HUES6 (cell line): ENCODE data around the gene PTPN18.
A peak's percentile ranks its signal among the peaks of the same experiment; 100 is the strongest.

Experiments used
- H3K27ac ChIP-seq: 2 replicates; pipeline ENCODE4 v1.7.0; 2013; ENCODE audit warnings: low read depth, mild to moderate bottlenecking, low read length, inconsistent platforms
- H3K27me3 ChIP-seq: 2 replicates; pipeline ENCODE4 v1.6.1; 2013; ENCODE audit warnings: low read length; ENCODE audit not compliant: control insufficient read depth, insufficient read depth
- H3K36me3 ChIP-seq: 2 replicates; pipeline ENCODE4 v1.6.1; 2013; ENCODE audit warnings: low read length; ENCODE audit not compliant: control insufficient read depth, insufficient read depth
- H3K4me1 ChIP-seq: 2 replicates; pipeline ENCODE4 v1.6.1; 2013; ENCODE audit warnings: low read length; ENCODE audit not compliant: control insufficient read depth, insufficient read depth
- H3K4me3 ChIP-seq: 2 replicates; pipeline ENCODE4 v1.5.1; 2013; ENCODE audit warnings: low read depth, low read length
- H3K9ac ChIP-seq: one replicate; pipeline ENCODE4 v1.6.1; 2013; ENCODE audit warnings: mild to moderate bottlenecking, low read length
- H3K9me3 ChIP-seq: 2 replicates; pipeline ENCODE4 v1.6.1; 2013; ENCODE audit warnings: low read depth, low read length; ENCODE audit not compliant: control insufficient read depth, insufficient read depth

PTPN18 gene

DNA sequence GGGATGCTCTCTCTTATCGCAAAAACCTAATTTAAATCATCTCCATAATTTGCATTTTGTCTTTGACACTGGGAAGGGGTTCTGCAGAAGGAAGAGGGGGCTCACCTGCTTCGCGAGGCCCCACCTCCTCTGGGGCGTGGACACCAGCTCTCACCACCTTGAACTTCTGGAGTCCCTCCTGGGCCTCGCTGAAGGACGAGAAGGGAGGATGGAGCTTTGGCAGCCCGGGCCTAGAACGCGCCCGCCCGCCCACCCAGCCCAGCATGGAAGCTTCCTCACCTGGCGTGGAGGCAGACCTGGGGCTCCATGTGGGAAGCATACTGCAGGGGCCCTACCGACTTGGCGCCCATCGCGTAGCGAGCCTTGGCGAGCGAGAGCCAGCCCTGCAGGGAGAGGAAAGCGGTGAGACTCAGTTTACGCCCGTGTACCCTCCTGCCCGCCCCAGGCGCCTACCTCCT, 14.3 kb upstream of the PTPN18 start:
- Histone ChIP-seq H3K4me1 (peaks cover 11% of the 10 kb centered on the region), H3K9ac (peak overlapping the region; percentile 70), H3K27ac (no peak overlapping the region)

DNA sequence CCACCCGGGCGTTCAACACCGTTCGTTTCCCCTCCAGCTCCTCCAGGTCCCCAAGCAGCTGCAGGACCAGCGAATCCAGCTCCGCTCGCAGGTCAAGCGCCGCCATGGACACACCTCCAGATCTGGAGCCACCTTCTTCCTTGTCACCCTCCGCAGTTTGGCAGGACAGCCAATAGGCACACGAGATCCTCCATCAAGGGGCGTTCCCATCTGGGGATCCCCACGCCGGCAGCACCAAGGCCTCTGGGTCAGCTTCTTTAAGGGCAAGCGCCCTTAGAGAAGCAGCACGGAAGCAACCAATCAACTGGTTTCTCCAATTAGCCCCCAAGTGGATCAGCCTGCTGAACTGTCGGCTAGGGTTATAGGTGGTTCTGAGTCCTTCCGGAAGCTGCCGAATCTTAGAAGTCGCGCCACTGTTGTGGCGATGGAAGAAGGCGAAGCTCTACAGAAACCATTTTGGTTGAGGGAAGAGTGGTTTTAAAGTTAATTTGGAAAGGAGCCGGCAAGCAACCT, 13.8 kb upstream of the PTPN18 start:
- peaks cover 38% of the 10 kb centered on the region for H3K36me3 ChIP-seq
- H3K9ac ChIP-seq: peak overlapping the region; percentile 70
- peak overlapping the region; percentile 2; the same call in 1 of the 2 replicates for H3K27ac ChIP-seq

More for the DNA sequence above, 14.3 kb upstream of the PTPN18 start:
- H3K4me3 ChIP-seq: peak overlapping the region; percentile 95
- peaks cover 33% of the 10 kb centered on the region for H3K36me3 ChIP-seq
- H3K9me3 ChIP-seq: no peaks in the 10 kb centered on the region
- H3K27me3 ChIP-seq: no peaks in the 10 kb centered on the region

DNA sequence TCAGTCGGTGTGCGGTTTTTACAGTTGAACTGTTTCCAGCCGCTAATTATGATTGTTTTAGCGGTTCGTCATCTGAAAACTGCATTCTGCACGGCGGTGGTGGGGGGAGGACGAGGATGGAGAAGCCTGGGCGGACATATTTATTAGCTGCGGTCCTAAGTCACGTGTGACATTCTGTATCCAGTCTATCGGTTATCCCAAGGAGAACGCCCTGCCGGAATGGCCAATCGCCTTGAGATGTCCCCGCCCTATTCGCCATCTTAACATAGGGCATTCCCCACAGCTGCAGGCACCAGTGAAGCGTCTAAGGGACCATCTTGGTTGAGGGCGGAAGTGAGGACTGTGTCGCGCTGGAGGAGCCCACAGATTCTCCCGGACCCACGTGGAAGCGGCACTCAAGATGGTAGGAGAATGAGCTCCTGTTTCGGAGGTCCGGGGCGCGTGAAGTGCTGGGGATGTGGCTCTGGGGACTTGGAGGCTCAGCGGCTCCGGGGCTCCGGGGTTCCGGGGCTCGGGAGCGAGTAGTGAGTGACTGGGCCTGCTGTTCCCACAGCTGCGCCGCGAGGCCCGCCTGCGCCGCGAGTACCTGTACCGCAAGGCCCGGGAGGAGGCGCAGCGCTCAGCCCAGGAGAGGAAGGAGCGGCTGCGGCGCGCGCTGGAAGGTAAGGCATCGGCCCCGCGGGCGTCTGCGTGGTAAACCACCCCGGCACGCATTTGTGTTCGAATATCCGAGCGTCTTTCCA, 13.2 kb upstream of the PTPN18 start, which contains the start of gene IMP4:
Gene IMP4 (plus strand): TSS at position 365 of the 743 bp plus-strand sequence. CDS start 36 bp downstream, at position 401.
- no peaks in the 10 kb centered on the region for H3K9me3 ChIP-seq
- H3K4me1 ChIP-seq: peaks cover 9% of the 10 kb centered on the region
- peaks cover 44% of the 10 kb centered on the region for H3K36me3 ChIP-seq
- peak within 1 kb of the TSS; percentile 70 for H3K9ac ChIP-seq
- peak within 1 kb of the TSS; percentile 95 for H3K4me3 ChIP-seq
- H3K27me3 ChIP-seq: no peaks in the 10 kb centered on the region
- peak within 1 kb of the TSS; percentile 2; the same call in 1 of the 2 replicates for H3K27ac ChIP-seq

More for the DNA sequence above, 13.8 kb upstream of the PTPN18 start:
- H3K4me3 ChIP-seq: peak overlapping the region; percentile 95
- no peaks in the 10 kb centered on the region for H3K27me3 ChIP-seq
- H3K4me1 ChIP-seq: peaks cover 11% of the 10 kb centered on the region
- H3K9me3 ChIP-seq: no peaks in the 10 kb centered on the region

DNA sequence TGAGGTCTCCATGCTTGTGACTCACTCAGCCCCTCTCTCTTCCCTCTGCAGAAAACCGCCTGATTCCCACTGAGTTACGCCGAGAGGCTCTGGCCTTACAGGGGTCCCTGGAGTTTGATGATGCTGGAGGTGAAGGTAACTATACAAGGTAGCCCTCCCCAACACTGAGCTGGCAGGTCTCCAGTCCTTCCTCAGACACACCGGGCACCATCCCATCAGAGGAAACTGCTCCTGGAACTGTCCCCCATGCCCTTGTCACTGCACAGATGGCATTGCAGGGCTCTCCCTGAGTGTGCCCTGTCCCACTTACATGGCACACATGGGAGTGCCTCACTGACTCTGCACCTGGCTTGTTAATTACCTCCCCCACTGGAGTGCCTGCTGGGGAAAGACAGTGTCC, 11.3 kb upstream of the PTPN18 start:
- H3K27me3 ChIP-seq: no peaks in the 10 kb centered on the region
- 0 out of 2 replicates have a peak, but pooled peaks cover 5% of the 10 kb centered on the region for H3K4me1 ChIP-seq

DNA sequence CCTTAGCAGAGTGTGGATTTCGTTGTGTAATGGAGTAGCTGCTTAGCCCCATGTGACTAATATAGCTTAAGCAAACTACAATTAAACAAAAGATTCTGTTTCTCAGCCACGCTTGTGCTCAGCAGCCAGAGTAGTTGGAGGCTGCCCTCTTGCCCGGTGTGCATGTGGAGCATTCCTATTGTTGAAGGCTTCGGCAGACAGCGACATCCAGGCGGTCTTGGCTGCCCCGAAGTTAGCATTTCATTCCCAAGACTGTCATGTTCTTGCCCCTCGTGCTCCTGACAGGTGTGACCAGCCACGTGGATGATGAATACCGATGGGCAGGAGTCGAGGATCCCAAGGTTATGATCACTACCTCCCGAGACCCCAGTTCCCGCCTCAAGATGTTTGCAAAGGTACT, 10.8 kb upstream of the PTPN18 start:
- H3K9ac ChIP-seq: no peak overlapping the region
- H3K27me3 ChIP-seq: no peaks in the 10 kb centered on the region
- no peaks in the 10 kb centered on the region for H3K9me3 ChIP-seq
- H3K4me3 ChIP-seq: no peak overlapping the region
- 0 out of 2 replicates have a peak, but pooled peaks cover 5% of the 10 kb centered on the region for H3K4me1 ChIP-seq
- H3K27ac ChIP-seq: no peak overlapping the region
- H3K36me3 ChIP-seq: peaks cover 47% of the 10 kb centered on the region

More for the DNA sequence above, 11.3 kb upstream of the PTPN18 start:
- Histone ChIP-seq H3K9ac (no peak overlapping the region), H3K9me3 (no peaks in the 10 kb centered on the region), H3K27ac (no peak overlapping the region), H3K4me3 (no peak overlapping the region), H3K36me3 (peaks cover 47% of the 10 kb centered on the region)

DNA sequence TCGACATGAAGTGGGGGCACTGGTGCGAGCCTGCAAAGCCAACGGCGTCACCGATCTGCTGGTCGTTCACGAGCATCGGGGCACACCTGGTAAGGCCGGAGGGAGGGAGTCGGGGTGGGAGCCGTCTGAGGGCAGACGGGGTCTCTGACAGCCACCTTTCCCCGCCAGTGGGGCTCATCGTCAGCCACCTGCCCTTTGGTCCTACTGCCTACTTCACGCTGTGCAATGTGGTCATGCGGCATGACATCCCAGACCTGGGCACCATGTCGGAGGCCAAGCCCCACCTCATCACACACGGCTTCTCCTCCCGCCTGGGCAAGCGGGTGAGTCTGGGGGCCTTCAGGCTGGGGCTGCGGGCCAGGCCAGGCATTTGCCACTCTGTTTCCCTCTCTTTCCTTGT, 10.2 kb upstream of the PTPN18 start:
- Histone ChIP-seq H3K9me3 (no peaks in the 10 kb centered on the region), H3K36me3 (peaks cover 47% of the 10 kb centered on the region), H3K4me1 (0 out of 2 replicates have a peak, but pooled peaks cover 5% of the 10 kb centered on the region), H3K4me3 (no peak overlapping the region), H3K27ac (no peak overlapping the region), H3K9ac (no peak overlapping the region), H3K27me3 (no peaks in the 10 kb centered on the region)

DNA sequence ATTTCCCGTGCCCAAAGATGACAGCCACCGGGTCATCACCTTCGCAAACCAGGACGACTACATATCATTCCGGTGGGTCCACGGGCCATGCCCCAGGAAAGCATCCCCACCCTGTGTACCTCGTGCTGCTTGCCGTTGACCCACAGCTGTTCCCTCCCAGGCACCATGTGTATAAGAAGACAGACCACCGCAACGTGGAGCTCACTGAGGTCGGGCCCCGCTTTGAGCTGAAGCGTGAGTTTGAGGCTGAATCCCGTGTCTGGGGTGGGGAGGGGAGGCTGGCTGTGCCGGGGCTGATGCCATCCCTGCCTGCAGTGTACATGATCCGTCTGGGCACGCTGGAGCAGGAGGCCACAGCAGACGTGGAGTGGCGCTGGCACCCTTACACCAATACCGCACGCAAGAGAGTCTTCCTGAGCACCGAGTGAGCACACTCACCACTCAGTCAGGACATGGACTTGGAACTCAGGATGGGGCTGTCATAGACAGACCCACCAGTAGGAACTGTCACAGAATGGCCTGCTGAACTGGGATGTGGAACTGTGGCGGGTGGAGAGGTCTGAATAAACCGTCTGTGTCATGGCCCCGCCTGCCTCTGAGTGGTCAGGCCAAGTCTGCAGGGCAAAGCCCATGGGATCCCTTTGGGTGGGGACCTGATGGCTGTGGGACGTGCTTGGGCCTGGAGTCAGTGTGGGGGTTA, 9.7 kb upstream of the PTPN18 start:
- H3K27me3 ChIP-seq: no peaks in the 10 kb centered on the region
- no peak overlapping the region for H3K4me3 ChIP-seq
- no peak overlapping the region for H3K27ac ChIP-seq
- H3K36me3 ChIP-seq: peaks cover 47% of the 10 kb centered on the region
- H3K9me3 ChIP-seq: no peaks in the 10 kb centered on the region
- H3K4me1 ChIP-seq: 0 out of 2 replicates have a peak, but pooled peaks cover 3% of the 10 kb centered on the region
- H3K9ac ChIP-seq: no peak overlapping the region

DNA sequence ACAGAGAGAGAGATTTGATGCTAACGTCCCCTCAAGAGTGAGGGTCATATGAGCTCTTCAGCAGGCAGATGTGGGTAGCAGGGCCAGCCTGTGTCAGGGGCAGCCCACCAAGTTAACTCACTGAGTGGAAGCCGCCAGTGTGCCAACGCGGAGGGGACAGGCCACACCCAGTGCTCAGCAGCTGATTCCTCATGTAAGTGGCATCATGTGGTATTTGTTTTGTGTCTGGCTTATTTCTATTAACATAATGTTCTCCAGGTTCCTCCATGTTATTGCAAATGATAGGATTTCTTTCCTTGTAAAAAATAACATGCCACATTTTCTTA, 9.2 kb upstream of the PTPN18 start:
- H3K9ac ChIP-seq: no peak overlapping the region
- no peak overlapping the region for H3K4me3 ChIP-seq
- no peaks in the 10 kb centered on the region for H3K4me1 ChIP-seq
- no peaks in the 10 kb centered on the region for H3K27me3 ChIP-seq
- peaks cover 47% of the 10 kb centered on the region for H3K36me3 ChIP-seq
- no peak overlapping the region for H3K27ac ChIP-seq
- H3K9me3 ChIP-seq: no peaks in the 10 kb centered on the region

DNA sequence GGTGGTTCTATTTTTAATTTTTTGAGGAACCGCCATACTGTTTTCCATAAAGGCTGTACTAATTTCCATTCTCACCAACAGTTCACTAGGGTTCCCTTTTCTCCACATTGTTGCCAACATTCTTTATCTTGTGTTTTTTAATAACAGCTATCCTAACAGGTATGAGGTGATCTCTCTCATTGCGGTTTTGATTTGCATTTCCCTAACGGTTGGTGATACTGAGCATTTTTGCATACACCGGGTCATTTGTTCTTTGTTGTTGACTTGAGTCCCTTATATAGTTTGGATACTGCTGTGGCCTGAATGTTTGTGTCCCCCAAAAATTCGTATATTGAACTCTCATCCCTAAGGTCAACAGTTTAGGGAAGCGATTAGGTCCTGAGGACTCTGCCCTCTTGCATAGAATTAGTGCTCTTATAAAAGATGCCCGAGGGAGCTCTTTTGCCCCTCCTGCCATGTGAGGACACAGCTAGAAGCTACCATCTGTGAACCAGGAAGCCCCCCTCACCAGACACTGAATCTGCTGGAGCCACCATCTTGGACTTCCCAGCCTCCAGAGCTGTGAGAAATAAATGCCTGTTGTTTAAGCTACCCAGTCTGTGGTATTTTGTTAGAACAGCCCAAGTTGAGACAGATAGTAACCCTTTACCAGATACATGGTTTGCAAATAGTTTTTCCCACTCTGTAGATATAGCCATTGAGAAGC, 8.5 kb upstream of the PTPN18 start:
- Histone ChIP-seq H3K36me3 (peaks cover 47% of the 10 kb centered on the region), H3K4me3 (no peak overlapping the region), H3K27ac (no peak overlapping the region), H3K27me3 (no peaks in the 10 kb centered on the region), H3K4me1 (peaks cover 4% of the 10 kb centered on the region; the same call in 1 of the 2 replicates), H3K9me3 (no peaks in the 10 kb centered on the region), H3K9ac (no peak overlapping the region)

DNA sequence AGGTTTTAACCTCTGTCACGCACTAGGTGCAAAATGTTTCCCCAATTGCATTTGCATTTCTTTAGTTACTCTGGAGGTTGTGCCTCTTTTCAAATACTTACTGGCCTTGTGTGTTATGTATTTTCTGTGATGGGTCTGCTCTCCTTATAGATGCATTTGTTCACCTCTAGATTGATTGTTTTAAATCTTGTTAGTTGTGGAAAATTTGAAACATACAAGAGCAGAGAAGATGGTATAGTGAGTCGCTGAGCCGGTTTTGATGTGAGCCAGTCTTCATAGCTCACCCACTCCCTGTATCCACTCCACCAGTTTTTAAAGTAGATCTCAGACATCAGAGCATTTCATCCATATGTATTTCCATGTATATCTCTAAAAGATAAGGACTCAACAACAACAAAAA, 6.7 kb upstream of the PTPN18 start:
- Histone ChIP-seq H3K27me3 (peaks cover 10% of the 10 kb centered on the region), H3K36me3 (peaks cover 47% of the 10 kb centered on the region), H3K9me3 (no peaks in the 10 kb centered on the region), H3K9ac (no peak overlapping the region), H3K4me1 (peaks cover 4% of the 10 kb centered on the region; the same call in 1 of the 2 replicates), H3K4me3 (no peak overlapping the region), H3K27ac (no peak overlapping the region)
